Breast epithelium (tissue), 3 donors: Measurements from ENCODE around the gene CNBD2.

ENCODE experiments used
- POLR2A ChIP-seq: fragments of 450-650 bp; IDR thresholded peaks from one replicate; pipeline ENCODE4 v1.6.1; 2016; ENCODE audit warnings: antibody characterized with exemption, mild to moderate bottlenecking, moderate library complexity
- POLR2AphosphoS5 ChIP-seq, 3 donors: sonication (generic); formaldehyde crosslinking; IDR thresholded peaks; one replicate each; pipeline ENCODE4 v1.6.1; 2017; ENCODE audit warnings: antibody characterized with exemption in 3 of 3
- TF ChIP-seq, protein P1 (sequence below), 3 donors: fragments of 450-650 bp; IDR thresholded peaks; one replicate each; pipeline ENCODE4 v1.5.1; 2016 to 2017; ENCODE audit warnings: antibody characterized with exemption in 3 of 3, mild to moderate bottlenecking in 3 of 3, moderate library complexity in 3 of 3

DNA sequence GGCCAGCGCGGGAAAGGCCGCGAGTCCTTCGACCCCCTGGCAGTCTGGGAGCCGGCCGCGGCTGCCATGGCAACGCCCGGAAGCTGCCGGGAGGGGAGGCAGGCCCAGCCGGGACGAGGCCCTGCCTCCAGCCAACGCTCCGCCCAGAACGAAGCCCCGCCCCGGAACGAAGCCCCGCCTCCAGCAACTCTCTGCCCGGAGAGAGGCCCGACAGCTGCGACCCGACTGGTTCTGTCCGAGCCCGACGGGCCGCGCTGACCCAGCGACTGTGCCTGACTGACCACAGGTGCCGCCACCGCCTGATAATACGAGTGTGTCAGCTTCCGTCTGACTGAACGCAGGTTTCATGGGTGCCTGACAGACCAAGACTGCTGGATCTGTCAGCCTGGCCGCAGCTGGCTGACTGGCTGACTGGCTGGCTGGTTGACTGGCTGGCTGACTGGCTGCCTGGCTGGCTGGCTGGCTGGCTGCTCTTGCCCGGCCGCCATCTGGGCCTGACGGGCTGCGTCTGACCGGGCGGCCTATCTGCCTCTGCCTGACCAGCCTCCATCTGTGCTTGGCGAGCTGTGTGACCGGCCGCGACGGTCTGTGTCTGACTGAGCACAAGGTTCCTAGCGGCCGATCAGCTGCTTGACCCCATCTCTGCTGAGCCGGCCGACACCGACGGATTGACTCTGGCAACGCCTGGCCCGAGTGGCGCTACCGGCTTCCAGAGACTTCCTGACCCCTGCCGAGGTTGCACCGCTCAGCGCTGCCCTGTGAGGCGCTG is 96.5 kb downstream of the CNBD2 start:
- TF ChIP-seq, protein P1, sequence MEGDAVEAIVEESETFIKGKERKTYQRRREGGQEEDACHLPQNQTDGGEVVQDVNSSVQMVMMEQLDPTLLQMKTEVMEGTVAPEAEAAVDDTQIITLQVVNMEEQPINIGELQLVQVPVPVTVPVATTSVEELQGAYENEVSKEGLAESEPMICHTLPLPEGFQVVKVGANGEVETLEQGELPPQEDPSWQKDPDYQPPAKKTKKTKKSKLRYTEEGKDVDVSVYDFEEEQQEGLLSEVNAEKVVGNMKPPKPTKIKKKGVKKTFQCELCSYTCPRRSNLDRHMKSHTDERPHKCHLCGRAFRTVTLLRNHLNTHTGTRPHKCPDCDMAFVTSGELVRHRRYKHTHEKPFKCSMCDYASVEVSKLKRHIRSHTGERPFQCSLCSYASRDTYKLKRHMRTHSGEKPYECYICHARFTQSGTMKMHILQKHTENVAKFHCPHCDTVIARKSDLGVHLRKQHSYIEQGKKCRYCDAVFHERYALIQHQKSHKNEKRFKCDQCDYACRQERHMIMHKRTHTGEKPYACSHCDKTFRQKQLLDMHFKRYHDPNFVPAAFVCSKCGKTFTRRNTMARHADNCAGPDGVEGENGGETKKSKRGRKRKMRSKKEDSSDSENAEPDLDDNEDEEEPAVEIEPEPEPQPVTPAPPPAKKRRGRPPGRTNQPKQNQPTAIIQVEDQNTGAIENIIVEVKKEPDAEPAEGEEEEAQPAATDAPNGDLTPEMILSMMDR (IDR thresholded peaks at IDR 0.05): no peak
- TF ChIP-seq POLR2A: peak; percentile 84
- TF ChIP-seq POLR2AphosphoS5 (IDR thresholded peaks at IDR 0.05): peak in 1 of 3 donors; percentile 91
